Keratinocyte (primary cell): ENCODE measurements around the gene EDN2. TPM values are rescaled to one million over a fixed set of nuclear protein-coding genes. Genes with fewer than 3 reads are reported as not detected.

Experiments used
- DNase-seq: peaks from one replicate; pipeline ENCODE4 v3.0.0-alpha.2; 2011; ENCODE audit warnings: low read depth, missing footprints, low spot score
- FAIRE-seq: peaks from 2 replicates; lab custom pipeline; 2011; peaks lifted over from hg19 to GRCh38; lab: Jason Lieb, UNC
- H2AFZ ChIP-seq: 2 replicates; pipeline ENCODE4 v1.6.0; 2012; ENCODE audit warnings: low read length, control low read depth, inconsistent platforms; ENCODE audit not compliant: control insufficient read depth
- H3K27ac ChIP-seq: 2 replicates; pipeline ENCODE4 v1.5.1; 2011; ENCODE audit warnings: low read length; ENCODE audit not compliant: control insufficient read depth, insufficient read depth
- H3K27me3 ChIP-seq: 3 replicates; pipeline ENCODE4 v1.6.0; 2011; ENCODE audit warnings: low read length; ENCODE audit not compliant: control insufficient read depth, insufficient read depth; ENCODE audit errors: extremely low read depth
- H3K36me3 ChIP-seq, 2 experiments: 2 replicates in 1 of 2; 3 replicates in 1 of 2; pipeline ENCODE4 v1.5.1; 2011; ENCODE audit warnings: low read length in 2 of 2, mild to moderate bottlenecking in 1 of 2; ENCODE audit not compliant: control insufficient read depth in 2 of 2, insufficient read depth in 2 of 2; ENCODE audit errors: extremely low read depth in 1 of 2
- H3K4me1 ChIP-seq: 3 replicates; pipeline ENCODE4 v1.5.1; 2011; ENCODE audit warnings: low read length; ENCODE audit not compliant: control insufficient read depth, insufficient read depth; ENCODE audit errors: extremely low read depth
- H3K4me2 ChIP-seq: 3 replicates; pipeline ENCODE4 v1.6.0; 2011; ENCODE audit warnings: low read depth, low read length; ENCODE audit not compliant: control insufficient read depth, insufficient read depth; ENCODE audit errors: extremely low read depth
- H3K4me3 ChIP-seq, 3 experiments: fragments of 200-600 bp in 1 of 3; sonication (generic) in 1 of 3; 2 replicates in 2 of 3; 3 replicates in 1 of 3; pipeline ENCODE4 v1.5.1; 2011 to 2016; ENCODE audit warnings: low read length in 3 of 3, mild to moderate bottlenecking in 3 of 3, control low read depth in 2 of 3, inconsistent platforms in 1 of 3, low read depth in 1 of 3, mixed read lengths in 1 of 3, mixed run types in 1 of 3, moderate library complexity in 1 of 3; ENCODE audit not compliant: control insufficient read depth in 2 of 3, insufficient read depth in 2 of 3; ENCODE audit errors: extremely low read depth in 1 of 3
- H3K79me2 ChIP-seq: 2 replicates; pipeline ENCODE4 v1.6.0; 2012; ENCODE audit warnings: low read length; ENCODE audit not compliant: control insufficient read depth, insufficient read depth
- H3K9ac ChIP-seq: 3 replicates; pipeline ENCODE4 v1.6.0; 2011; ENCODE audit warnings: low read length; ENCODE audit not compliant: control insufficient read depth, insufficient read depth; ENCODE audit errors: extremely low read depth
- H3K9me1 ChIP-seq: 3 replicates; pipeline ENCODE4 v1.6.0; 2011; ENCODE audit warnings: low read length; ENCODE audit not compliant: control insufficient read depth, insufficient read depth; ENCODE audit errors: extremely low read depth
- H3K9me3 ChIP-seq: 2 replicates; pipeline ENCODE4 v1.5.1; 2012; ENCODE audit warnings: low read depth, low read length; ENCODE audit not compliant: control insufficient read depth
- H4K20me1 ChIP-seq: 3 replicates; pipeline ENCODE4 v1.6.0; 2011; ENCODE audit warnings: low read length; ENCODE audit not compliant: control insufficient read depth, insufficient read depth; ENCODE audit errors: extremely low read depth
- EZH2 ChIP-seq: IDR thresholded peaks from one replicate; pipeline ENCODE4 v1.6.1; 2012; ENCODE audit warnings: inconsistent platforms, mild to moderate bottlenecking, low read length, moderate library complexity
- dilution Hi-C: fragments of 300-500 bp; cut with MboI; formaldehyde crosslinking; loops from one replicate; pipeline ENCODE4 v1.7.0; 2020; ENCODE audit warnings: low sequenced_read_pairs; ENCODE audit not compliant: extremely low pct_ligation_motif_present
- polyA plus RNA-seq, 5 experiments: library from polyadenylated mRNA; depleted of rRNA in 3 of 5; stranded (reverse) in 3 of 5; stranded (forward) in 1 of 5; unstranded in 1 of 5; fragments of >200 nt; gene quantifications; 1 replicate in 1 of 5; 2 replicates in 3 of 5; 3 replicates in 1 of 5; pipeline versions ENCODE4 v1.2.1 to v1.2.3, GENCODE V29; 2011 to 2012; ENCODE audit warnings: missing spikeins in 2 of 5, low read depth in 1 of 5, low replicate concordance in 1 of 5
- TF ChIP-seq, protein P1 (sequence below), 3 experiments: IDR thresholded peaks in 1 of 3; conservative IDR thresholded peaks in 1 of 3; optimal IDR thresholded peaks in 1 of 3; 2 replicates in 2 of 3; 3 replicates in 1 of 3; pipeline versions ENCODE3 to v1.5.1; 2011; ENCODE audit warnings: low read length in 3 of 3, mild to moderate bottlenecking in 3 of 3, moderate library complexity in 2 of 3, control low read depth in 1 of 3, inconsistent platforms in 1 of 3; ENCODE audit not compliant: insufficient read depth in 2 of 3; ENCODE audit errors: extremely low read depth in 1 of 3

EDN2 gene
- polyA plus RNA-seq, 1 donor (not counting 4 experiments of a cell fraction or from before 2014, with no cell fraction given): 0.34 TPM

DNA sequence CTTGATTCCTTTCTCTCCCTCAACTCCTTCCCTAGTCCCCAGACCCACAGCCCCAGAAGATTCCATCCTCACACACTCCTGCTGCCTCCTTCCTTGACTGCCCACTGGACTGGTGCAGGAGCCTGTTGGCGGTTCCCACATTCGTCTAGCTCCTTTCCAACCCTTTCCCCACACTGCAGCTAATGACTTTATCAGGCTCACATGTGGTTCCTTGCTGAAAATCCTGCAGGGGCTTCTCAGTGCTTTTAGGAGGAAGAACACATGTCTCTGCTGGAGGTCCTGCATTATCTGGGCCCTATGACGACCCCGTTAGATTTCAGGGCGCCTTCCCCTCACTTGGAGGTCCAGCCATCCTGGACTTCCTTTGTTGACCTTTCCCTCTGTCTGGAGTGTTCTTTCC lies 50.2 kb downstream of the EDN2 start:
- no peak for FAIRE-seq
- Histone ChIP-seq H3K4me2 (no peak overlapping the region), H3K9ac (no peak overlapping the region), H3K4me1 (peaks cover 12% of the 10 kb centered on the region), H3K27me3 (peaks cover 35% of the 10 kb centered on the region), H4K20me1 (no peaks in the 10 kb centered on the region), H3K36me3 (no peaks in the 10 kb centered on the region), H2AFZ (no peak overlapping the region), H3K9me3 (no peaks in the 10 kb centered on the region), H3K79me2 (no peaks in the 10 kb centered on the region), H3K27ac (no peak overlapping the region), H3K4me3 (no peak overlapping the region), H3K9me1 (no peaks in the 10 kb centered on the region)
- DNase-seq: no peak
- TF ChIP-seq, protein P1, sequence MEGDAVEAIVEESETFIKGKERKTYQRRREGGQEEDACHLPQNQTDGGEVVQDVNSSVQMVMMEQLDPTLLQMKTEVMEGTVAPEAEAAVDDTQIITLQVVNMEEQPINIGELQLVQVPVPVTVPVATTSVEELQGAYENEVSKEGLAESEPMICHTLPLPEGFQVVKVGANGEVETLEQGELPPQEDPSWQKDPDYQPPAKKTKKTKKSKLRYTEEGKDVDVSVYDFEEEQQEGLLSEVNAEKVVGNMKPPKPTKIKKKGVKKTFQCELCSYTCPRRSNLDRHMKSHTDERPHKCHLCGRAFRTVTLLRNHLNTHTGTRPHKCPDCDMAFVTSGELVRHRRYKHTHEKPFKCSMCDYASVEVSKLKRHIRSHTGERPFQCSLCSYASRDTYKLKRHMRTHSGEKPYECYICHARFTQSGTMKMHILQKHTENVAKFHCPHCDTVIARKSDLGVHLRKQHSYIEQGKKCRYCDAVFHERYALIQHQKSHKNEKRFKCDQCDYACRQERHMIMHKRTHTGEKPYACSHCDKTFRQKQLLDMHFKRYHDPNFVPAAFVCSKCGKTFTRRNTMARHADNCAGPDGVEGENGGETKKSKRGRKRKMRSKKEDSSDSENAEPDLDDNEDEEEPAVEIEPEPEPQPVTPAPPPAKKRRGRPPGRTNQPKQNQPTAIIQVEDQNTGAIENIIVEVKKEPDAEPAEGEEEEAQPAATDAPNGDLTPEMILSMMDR (optimal IDR thresholded peaks at IDR 0.05 in 1 of 3, IDR thresholded peaks at IDR 0.05 in 1 of 3, conservative IDR thresholded peaks at IDR 0.05 in 1 of 3; ENCODE audit: extremely low read depth in 1 of 3, insufficient read depth in 2 of 3, low read length in 3 of 3): no peak
- no peak for TF ChIP-seq EZH2
- dilution Hi-C loops: no loop called here

DNA sequence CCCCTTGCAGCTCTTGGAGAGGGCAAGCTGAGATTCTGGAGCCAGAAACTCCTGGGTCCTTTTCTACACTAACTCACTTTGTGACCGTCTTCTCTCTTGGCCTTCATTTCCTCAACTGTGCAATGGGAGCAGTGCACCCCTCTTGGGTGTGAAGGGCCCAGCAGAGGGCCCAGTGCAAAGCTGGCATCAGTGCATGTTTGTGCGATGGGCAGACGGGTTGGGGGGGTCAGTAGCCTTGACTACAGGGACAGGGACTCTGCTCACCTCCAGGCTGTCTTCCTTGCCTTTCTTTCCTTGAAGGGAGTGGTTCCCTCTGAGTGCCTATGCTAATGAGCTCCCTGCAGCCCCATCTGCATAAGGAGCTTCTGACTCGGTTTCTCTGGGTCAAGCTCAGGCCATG lies 51.0 kb downstream of the EDN2 start:
- Histone ChIP-seq H3K4me2 (no peak overlapping the region), H3K9me3 (no peaks in the 10 kb centered on the region), H2AFZ (no peak overlapping the region), H3K4me3 (no peak overlapping the region), H4K20me1 (no peaks in the 10 kb centered on the region), H3K27ac (no peak overlapping the region), H3K27me3 (peaks cover 35% of the 10 kb centered on the region), H3K9me1 (no peaks in the 10 kb centered on the region), H3K9ac (no peak overlapping the region), H3K4me1 (peaks cover 12% of the 10 kb centered on the region), H3K36me3 (no peaks in the 10 kb centered on the region), H3K79me2 (no peaks in the 10 kb centered on the region)
- dilution Hi-C loops: no loop called here
- DNase-seq (no peak), FAIRE-seq (no peak)
- TF ChIP-seq EZH2: no peak
- TF ChIP-seq, protein P1 (optimal IDR thresholded peaks at IDR 0.05 in 1 of 3, IDR thresholded peaks at IDR 0.05 in 1 of 3, conservative IDR thresholded peaks at IDR 0.05 in 1 of 3; ENCODE audit: extremely low read depth in 1 of 3, insufficient read depth in 2 of 3, low read length in 3 of 3): no peak
